Activated T-cell treated with anti-CD3 and anti-CD28 coated beads, Interleukin-2, amount 50 U/mL, for 4 hours (primary cell): ENCODE measurements around the gene PTPRM. TPM values are rescaled to one million over a fixed set of nuclear protein-coding genes. Genes with fewer than 3 reads are reported as not detected.

Source experiments
- ATAC-seq, 2 donors: fragments of 200-7000 bp; cut with Tn5 transposase; one replicate each; pipeline ENCODE4 v1.10.0; 2021
- DNase-seq: peaks from one replicate; pipeline ENCODE4 v3.0.0-alpha.2; 2020
- H3K27me3 Mint-ChIP-seq: one replicate; pipeline ENCODE4 v1.8.0; 2021; ENCODE audit warnings: low read depth, mixed read lengths
- H3K36me3 Mint-ChIP-seq: one replicate; pipeline ENCODE4 v1.8.0; 2022; ENCODE audit warnings: mixed read lengths; ENCODE audit not compliant: insufficient read depth
- H3K4me1 Mint-ChIP-seq: one replicate; pipeline ENCODE4 v1.8.0; 2021; ENCODE audit warnings: low read depth, mixed read lengths
- H3K4me3 Mint-ChIP-seq: one replicate; pipeline ENCODE4 v1.8.0; 2021; ENCODE audit warnings: mild to moderate bottlenecking, moderate library complexity, mixed read lengths
- H3K9me3 Mint-ChIP-seq: one replicate; pipeline ENCODE4 v1.8.0; 2021; ENCODE audit warnings: mixed read lengths
- total RNA-seq, 3 donors: library from RNA; stranded (reverse); gene quantifications; one replicate each; pipeline ENCODE4 v1.2.1, GENCODE V29; 2021

Gene PTPRM
- total RNA-seq, 3 donors from 2014 or later, result 1.5 to 3.5 (median 2.3) TPM

DNA sequence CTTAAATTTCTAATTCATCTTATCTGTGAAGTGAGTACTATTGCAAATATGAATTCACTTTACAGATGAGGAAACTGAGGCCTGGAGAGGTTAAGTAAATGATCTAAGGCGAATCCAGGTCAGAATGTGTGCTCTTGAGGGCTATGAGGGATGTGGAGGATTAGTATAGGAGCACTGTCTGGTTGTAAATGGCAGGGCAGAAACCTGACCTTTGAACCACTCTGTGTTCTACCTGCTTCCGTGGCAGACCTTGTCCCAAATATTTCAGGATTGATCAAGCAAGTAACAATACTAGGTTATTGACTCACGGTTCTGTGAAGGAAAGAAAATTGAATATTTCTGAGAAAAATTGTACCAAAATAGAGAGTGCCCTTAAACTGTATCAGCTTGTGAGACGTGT, 74.7 kb downstream of the PTPRM start:
- Mint-ChIP-seq H3K36me3 (no peaks in the 10 kb centered on the region), H3K9me3 (no peaks in the 10 kb centered on the region), H3K4me3 (no peak overlapping the region), H3K4me1 (no peaks in the 10 kb centered on the region), H3K27me3 (no peaks in the 10 kb centered on the region)
- ATAC-seq (no peak), DNase-seq (no peak)

DNA sequence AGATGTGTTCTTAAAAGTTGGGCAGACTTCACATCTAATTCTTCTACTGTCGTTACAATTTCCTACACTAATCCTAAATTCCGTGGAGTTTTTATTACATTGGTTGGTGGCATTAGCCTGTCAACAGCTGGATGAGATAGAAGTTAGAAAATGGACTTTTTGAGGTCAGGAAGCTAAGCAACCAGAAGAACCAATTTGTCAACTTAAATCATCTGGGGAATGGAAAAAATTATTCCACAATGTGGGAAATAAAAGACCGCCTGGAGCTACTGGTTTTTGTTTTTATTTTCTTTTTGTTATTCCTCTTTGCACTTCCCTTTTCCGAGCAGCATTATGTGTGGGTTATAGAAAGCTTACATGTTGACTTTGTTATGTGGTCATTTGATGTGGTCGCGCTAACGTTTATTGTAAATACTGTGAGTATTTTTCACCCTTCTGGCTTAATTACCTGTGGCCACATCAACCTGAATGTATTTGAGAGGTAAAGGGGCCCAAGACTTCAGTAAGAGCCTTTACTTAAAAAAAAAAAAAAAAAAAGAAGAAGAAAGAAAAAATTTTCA, 75.3 kb downstream of the PTPRM start:
- Mint-ChIP-seq H3K27me3 (no peaks in the 10 kb centered on the region), H3K9me3 (no peaks in the 10 kb centered on the region), H3K4me3 (no peak overlapping the region), H3K4me1 (no peaks in the 10 kb centered on the region), H3K36me3 (no peaks in the 10 kb centered on the region)
- ATAC-seq, result no peak
- no peak for DNase-seq

DNA sequence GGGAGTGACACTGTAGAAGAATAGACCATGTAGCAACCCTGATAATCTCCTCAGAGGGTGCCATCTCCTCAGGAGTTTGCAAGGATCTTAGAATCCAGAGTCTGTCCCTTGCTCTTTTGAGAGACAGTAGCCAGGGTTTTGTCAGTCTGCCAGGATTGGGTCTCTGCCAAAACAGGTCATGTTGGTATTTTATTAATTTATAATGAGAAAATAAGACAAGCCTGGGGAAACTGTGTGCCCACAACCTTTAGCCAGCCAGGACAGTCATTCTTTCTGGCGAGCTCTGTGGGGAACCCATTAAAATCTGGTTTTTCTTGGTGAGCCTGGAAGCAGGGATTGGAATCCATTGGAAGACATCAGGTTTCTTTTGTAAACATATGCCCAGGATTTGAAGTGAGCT, 78.6 kb downstream of the PTPRM start:
- Mint-ChIP-seq H3K4me3 (no peak overlapping the region), H3K36me3 (no peaks in the 10 kb centered on the region), H3K4me1 (no peaks in the 10 kb centered on the region), H3K27me3 (no peaks in the 10 kb centered on the region), H3K9me3 (no peaks in the 10 kb centered on the region)
- no peak for DNase-seq
- no peak for ATAC-seq

DNA sequence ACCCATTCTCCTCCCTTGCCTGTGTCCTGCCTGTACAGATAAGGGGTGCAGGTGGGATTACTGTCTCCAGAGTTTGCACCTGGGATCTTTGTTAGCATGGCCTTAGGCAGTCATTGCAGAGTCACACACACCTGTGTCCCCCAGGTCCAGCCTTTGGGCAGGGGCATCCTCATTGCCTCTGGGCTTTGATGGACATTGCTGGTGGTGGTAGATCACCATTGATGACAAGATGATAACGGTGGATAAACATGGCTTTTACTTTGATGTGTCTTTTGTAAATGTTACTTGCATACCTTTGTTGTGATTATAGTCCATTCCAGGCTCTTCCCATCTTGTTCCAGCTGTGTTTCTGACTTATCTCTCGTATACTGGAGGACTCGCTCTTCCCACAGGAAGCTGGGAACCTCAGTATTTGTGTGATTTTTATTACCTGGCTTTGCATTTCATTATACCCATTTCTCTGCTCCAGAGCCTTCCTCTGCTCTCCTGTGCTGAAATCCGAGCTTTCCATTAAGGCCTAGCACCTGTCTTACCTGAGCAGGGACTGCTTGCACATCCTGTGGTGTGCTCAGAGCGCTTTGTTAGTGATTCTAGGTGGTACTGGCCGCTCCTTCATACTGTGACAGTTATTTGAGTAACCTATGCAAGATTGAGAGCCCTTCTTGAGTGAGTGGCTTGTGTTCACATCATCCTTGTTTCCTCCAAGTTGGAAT, 79.2 kb downstream of the PTPRM start:
- Mint-ChIP-seq H3K4me3 (no peak overlapping the region), H3K9me3 (no peaks in the 10 kb centered on the region), H3K36me3 (no peaks in the 10 kb centered on the region), H3K27me3 (no peaks in the 10 kb centered on the region), H3K4me1 (no peaks in the 10 kb centered on the region)
- DNase-seq (no peak), ATAC-seq (no peak)

DNA sequence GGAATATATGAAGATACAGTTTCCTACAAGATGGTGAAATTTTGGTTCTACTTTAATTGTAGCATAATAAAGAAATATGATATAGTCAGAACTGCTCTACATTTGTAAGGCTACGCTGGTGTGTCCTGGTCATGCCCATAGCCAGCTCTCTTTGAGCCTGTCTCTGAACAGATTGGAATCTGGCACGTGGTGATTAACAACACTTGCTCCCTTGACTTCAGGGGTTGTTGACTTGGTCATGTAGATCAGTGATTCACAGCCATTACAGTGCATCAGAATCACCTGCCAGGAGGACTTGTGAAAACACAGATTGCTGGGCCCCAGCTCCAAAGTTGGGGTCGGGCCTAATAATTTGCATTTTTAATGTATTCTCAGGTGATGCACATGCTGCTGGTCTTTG, 80.4 kb downstream of the PTPRM start:
- ATAC-seq (no peak), DNase-seq (no peak)
- H3K9me3 Mint-ChIP-seq, result no peaks in the 10 kb centered on the region
- H3K4me1 Mint-ChIP-seq, result no peaks in the 10 kb centered on the region
- H3K4me3 Mint-ChIP-seq, result no peak overlapping the region
- H3K36me3 Mint-ChIP-seq, result no peaks in the 10 kb centered on the region
- no peaks in the 10 kb centered on the region for H3K27me3 Mint-ChIP-seq

DNA sequence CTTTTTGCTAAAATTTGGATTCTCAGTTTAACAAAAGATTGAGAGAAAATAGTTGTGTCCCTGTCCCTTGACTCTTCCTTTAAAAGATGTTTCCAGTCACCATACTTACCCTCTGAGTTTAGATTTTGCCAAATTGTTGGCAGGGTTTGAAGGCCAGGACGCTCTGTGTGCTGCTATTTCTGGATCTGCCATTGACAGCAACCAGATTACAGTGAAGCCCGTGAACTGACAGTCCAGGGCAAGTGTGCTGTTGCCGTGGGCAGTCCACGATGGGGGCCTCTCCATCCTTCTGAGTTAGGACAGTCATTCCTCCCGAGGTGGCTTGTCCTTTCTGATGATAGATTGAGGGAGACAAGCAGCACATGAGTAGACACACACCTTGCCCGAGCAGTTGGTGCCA, 89.9 kb downstream of the PTPRM start:
- no peak overlapping the region for H3K4me3 Mint-ChIP-seq
- DNase-seq (no peak), ATAC-seq (no peak)
- no peaks in the 10 kb centered on the region for H3K9me3 Mint-ChIP-seq
- H3K4me1 Mint-ChIP-seq, result no peaks in the 10 kb centered on the region
- no peaks in the 10 kb centered on the region for H3K36me3 Mint-ChIP-seq
- H3K27me3 Mint-ChIP-seq, result no peaks in the 10 kb centered on the region

DNA sequence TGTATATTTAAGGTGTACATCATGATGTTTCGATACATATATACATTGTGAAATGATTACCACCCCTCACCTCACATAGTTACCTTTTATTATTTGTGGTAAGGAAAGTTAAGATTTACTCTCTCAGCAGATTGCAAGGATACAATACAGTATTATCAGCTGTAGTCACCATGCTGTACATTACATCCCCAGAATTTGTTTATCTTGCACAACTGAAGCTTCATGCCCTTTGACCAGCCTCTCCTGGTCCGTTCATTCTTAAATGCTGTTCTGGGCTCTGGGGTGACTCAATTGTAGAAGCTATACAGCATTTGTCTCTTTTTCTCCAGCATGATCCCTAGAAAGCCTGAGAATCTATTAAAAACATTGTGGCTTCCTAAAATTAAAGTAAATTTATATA, 90.8 kb downstream of the PTPRM start:
- no peaks in the 10 kb centered on the region for H3K4me1 Mint-ChIP-seq
- no peaks in the 10 kb centered on the region for H3K9me3 Mint-ChIP-seq
- DNase-seq (no peak), ATAC-seq (no peak)
- no peaks in the 10 kb centered on the region for H3K36me3 Mint-ChIP-seq
- no peaks in the 10 kb centered on the region for H3K27me3 Mint-ChIP-seq
- no peak overlapping the region for H3K4me3 Mint-ChIP-seq

DNA sequence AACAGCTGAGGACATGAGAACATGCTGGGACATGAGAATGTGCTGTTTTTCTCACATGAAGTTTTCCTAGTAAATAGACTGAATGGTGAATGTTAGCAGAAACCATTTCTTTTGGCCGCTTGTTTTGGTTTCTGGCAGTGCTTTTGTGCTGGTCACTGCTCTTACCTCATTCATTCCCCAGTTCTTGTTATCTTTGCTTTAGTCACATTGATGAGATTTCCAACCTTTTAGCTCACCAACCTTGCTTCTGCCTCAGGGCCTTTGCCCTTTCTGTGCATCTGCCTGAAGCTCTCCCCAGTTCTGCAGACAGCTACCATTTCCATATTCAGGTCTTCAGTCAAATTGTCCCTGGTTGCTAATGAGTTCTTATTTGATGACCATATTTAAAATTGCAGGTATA, 91.6 kb downstream of the PTPRM start:
- H3K36me3 Mint-ChIP-seq, result no peaks in the 10 kb centered on the region
- H3K27me3 Mint-ChIP-seq, result no peaks in the 10 kb centered on the region
- no peak overlapping the region for H3K4me3 Mint-ChIP-seq
- H3K4me1 Mint-ChIP-seq, result no peaks in the 10 kb centered on the region
- DNase-seq (no peak), ATAC-seq (no peak)
- H3K9me3 Mint-ChIP-seq, result no peaks in the 10 kb centered on the region

DNA sequence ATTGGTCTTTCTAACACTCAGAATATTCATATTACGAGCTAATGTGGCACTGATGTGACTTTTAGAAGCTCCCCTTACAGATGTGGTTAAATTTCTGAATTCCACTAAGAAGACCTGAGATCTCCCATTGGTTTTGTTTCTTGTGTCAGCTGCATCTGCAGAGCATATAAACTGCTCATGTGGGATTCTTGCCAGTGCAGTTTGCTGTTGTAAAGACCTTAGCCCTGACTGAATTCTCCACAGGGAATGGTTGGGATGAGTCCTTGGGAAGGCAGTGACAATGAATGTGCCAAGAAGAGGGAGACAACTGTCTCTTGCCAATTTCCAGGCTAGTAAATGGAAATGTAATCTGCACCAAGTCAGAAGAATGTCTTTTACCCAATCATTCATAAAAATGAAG, 94.1 kb downstream of the PTPRM start:
- Mint-ChIP-seq H3K4me1 (no peaks in the 10 kb centered on the region), H3K27me3 (no peaks in the 10 kb centered on the region), H3K36me3 (no peaks in the 10 kb centered on the region), H3K4me3 (no peak overlapping the region), H3K9me3 (peaks cover 4% of the 10 kb centered on the region)
- no peak for ATAC-seq
- DNase-seq, result no peak

DNA sequence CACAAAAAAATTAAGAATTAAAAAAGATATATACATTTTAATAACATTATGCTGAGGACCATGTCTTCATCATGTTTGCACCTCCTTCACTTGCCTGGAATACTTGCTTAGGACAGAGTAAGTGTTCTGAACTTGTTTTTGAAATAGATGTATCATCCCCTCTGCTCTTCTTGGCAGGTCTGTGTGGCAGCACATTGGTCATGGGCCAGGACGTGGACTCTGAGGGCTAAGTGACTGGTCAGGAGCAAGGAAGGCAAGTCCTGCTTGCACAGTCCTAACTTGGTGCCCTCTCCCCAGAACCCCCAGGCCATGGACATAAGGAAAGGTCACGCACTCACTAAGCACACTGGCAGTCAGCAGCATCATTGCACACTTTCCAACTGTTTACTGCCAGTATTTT, 95.8 kb downstream of the PTPRM start:
- no peaks in the 10 kb centered on the region for H3K36me3 Mint-ChIP-seq
- H3K4me3 Mint-ChIP-seq, result no peak overlapping the region
- H3K27me3 Mint-ChIP-seq, result no peaks in the 10 kb centered on the region
- ATAC-seq (no peak), DNase-seq (no peak)
- no peaks in the 10 kb centered on the region for H3K4me1 Mint-ChIP-seq
- H3K9me3 Mint-ChIP-seq, result peaks cover 4% of the 10 kb centered on the region

DNA sequence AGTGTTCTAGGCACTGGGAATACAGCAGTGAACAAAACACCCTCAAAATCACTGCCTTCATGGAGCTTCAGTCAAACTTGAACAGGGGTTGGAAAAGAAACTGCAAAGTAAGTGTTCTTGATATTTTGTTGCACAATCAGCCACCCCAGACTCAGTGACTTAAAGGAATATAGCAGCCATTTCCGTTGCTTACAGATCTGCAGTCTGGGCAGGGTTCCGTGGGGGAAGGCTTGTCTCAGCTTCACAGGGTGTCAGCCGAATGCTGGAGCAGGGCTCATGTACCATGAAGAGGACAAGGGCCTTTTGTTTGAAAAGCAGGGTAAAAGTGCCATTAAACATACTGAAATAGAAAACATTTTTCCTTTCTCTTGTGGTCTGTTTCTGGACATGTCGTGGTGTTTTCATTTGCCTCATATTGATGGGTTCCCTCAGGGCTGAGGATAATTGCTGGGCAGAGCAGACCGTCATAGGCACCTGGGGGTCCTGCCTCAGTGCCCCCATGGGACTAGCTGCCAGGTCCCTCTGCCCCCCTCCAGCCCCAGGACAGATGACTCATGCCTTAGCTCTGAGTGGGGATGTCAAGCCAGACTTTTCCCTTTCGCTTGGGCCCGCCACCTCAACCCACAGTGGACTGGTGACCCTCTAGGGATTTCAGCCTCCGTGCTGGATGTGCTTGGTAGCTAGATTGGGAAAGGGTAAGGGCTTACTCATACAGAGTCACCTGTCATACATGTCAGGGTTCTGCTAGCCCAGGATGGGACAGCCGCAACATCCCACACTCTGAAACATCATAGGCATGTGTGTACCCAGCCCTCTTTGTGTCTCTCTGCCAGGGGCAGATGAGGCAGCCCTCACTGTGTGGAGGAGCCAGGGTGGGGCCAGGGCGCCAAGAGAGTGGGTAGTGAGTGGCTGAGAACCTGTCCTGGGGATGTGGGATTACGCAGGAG, 96.5 kb downstream of the PTPRM start:
- Mint-ChIP-seq H3K27me3 (no peaks in the 10 kb centered on the region), H3K4me1 (no peaks in the 10 kb centered on the region), H3K36me3 (no peaks in the 10 kb centered on the region), H3K4me3 (no peak overlapping the region), H3K9me3 (peaks cover 4% of the 10 kb centered on the region)
- ATAC-seq (no peak), DNase-seq (no peak)

DNA sequence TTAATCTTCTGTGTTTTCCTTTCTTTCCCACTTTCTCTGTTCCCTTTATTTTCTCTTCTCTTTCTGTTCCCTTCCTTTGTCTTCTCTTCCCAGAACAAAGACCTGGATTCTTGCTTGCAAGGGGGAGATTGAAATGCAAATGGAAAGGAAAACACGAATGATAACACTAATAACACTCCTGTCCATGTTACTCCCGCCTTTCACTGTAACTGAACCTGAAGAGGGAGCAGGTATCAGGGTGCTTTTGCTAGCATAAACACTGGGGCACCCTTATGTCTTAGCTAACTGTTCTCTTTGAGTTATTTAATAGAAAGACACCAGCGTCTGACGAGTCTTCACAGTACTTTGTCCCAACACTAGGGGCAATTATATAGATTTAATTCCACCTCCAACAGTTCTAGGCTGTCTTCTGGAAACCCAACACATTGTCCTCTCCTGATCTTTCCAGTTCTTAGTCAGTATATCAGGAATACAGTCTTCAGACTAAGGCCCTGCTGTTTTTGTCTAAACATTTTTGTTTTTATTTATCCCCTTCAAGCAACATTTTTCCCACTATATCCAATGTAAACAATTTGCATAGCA, 99.2 kb downstream of the PTPRM start:
- DNase-seq, result no peak
- no peak overlapping the region for H3K4me3 Mint-ChIP-seq
- no peaks in the 10 kb centered on the region for H3K36me3 Mint-ChIP-seq
- no peaks in the 10 kb centered on the region for H3K4me1 Mint-ChIP-seq
- no peak for ATAC-seq
- H3K9me3 Mint-ChIP-seq, result peaks cover 4% of the 10 kb centered on the region
- no peaks in the 10 kb centered on the region for H3K27me3 Mint-ChIP-seq

DNA sequence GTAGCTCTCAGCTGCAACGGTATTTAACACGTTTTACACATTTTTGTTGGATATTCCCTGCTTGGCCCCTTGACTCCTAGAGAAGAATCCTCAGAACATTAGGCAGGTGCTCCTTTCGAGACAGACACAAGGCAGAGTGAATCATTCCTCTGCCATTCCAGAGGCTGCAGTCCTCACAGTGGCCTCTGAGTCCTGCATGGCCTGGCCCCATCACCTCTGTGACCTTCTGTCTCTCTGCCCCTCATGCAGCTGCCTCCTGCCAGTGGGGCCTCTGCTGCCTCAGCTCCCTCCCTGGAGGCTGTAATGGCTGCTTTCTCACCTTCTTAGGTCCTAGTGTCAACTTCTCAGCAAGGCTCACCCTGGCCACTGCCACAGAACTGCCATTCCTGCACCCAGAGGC, 101.3 kb downstream of the PTPRM start:
- ATAC-seq (no peak), DNase-seq (no peak)
- peaks cover 4% of the 10 kb centered on the region for H3K9me3 Mint-ChIP-seq
- H3K27me3 Mint-ChIP-seq, result no peaks in the 10 kb centered on the region
- no peak overlapping the region for H3K4me3 Mint-ChIP-seq
- no peaks in the 10 kb centered on the region for H3K4me1 Mint-ChIP-seq
- H3K36me3 Mint-ChIP-seq, result no peaks in the 10 kb centered on the region

DNA sequence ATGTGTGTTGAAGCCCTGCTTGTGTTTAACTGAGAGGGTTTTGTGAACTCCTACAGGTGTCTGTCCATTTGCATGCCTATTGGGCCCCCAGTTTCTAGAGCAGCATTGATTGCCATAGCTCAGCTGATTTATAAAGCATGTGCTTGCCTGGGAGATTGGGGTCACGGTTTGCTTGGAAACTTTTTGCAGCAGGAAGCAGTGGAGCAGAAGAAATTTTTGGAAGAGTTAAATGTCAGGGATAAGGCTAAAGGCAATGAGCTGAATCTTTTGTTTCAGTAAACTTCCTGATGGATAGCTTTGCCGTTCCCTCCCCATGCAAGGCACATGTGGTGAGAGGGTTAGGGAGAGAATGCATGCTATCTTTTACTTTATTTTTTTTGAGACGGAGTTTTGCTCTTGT, 102.2 kb downstream of the PTPRM start:
- no peak for DNase-seq
- no peak for ATAC-seq
- H3K4me3 Mint-ChIP-seq, result no peak overlapping the region
- no peaks in the 10 kb centered on the region for H3K4me1 Mint-ChIP-seq
- no peaks in the 10 kb centered on the region for H3K36me3 Mint-ChIP-seq
- no peaks in the 10 kb centered on the region for H3K27me3 Mint-ChIP-seq
- H3K9me3 Mint-ChIP-seq, result peaks cover 4% of the 10 kb centered on the region
